Measurements from ENCODE around the gene PARVG.
A peak's percentile ranks its signal among the peaks of the same experiment; 100 is the strongest.

Gene PARVG

DNA sequence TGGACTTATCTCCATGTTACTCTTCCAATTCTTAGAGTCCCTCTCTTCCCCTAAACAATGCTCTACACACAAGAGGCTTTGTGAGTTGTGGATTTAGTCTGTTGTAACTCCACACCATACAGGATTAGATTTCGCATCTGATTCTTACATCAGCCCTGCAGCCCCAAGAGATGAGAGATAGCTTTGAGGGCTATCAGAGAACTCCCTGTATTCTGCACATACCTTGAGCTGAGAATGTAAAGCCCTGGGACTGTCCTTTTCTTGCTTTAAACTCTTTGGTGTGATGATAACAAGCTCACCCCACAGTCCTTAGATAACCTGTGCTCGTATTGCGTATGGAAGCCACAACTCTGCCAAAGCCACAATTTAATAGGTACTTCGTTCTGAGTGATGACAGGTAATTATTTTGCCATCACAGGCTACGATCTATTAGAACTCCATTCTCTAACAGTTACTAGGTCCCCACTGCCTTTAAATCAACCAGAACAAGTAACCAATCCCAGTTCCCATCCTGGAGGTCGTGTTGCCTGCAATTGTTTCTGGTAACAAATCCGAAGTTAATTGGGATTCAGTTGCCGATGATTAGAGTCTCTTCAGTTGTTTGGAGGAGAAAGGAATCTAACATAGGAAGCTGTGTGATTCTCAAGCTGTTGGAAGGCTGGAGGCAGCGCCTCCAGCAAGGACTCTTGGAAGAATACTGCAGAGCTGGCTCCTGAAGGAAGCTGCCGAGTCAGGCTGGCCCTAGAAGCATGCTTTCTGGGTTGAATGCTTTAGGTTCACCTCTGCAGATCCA lies 1.3 kb upstream of the PARVG start:
- peak overlapping the region; percentile 49 for H3K4me3 ChIP-seq
- H3K9ac ChIP-seq (ENCODE audit: insufficient read length): peak overlapping the region; percentile 51
- H3K36me3 ChIP-seq (ENCODE audit: insufficient read depth, low read length): no peaks in the 10 kb centered on the region
- no peak for DNase-seq (ENCODE audit: low read depth, low spot score)
- TF ChIP-seq FOXP2 (optimal IDR thresholded peaks at IDR 0.05; ENCODE audit: control extremely low read depth, extremely low read length, insufficient read depth): no peak
- no peak for TF ChIP-seq EZH2 (IDR thresholded peaks at IDR 0.05)
- TF ChIP-seq POLR2AphosphoS5 (IDR thresholded peaks at IDR 0.05; ENCODE audit: borderline replicate concordance, low read depth, low read length): no peak
- no peaks in the 10 kb centered on the region for H3K9me3 ChIP-seq (ENCODE audit: low read depth, low read length)
- H3K27ac ChIP-seq: peak overlapping the region; percentile 86

DNA sequence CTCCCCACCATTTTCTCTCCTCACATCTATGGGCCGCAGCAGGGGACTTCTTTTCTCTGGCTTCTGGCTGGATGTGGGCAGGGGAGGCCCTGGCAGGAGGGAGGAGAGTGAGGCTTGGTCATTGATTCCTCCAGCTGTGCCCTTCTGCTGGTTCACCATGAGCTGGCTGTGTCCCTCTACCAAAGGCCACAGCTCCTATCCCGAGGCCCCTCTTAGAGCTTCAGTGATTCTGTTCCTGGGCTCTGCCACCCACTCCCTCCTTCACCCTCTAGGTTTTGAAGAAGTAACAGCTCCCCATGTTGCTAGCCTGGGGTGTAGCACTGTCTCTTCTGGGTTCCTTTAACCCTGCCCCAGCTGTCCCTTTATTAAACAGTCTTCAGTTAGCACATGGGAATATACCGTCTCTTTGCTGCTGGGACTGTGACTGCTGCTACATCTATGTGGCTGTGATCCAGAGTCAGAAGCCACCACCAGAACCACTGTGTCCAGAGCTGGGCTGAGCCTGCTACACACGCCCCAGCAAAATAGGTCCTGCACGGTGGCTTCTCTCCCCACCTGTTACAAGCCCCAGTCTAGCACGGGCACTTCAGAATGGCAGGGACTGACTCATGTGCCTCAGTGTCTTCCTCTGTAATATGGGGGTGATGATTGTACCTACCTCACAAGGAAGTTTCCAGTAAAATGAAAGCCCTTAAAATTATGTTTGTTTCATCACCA lies 578 bp upstream of the PARVG start:
- Histone ChIP-seq H3K4me3 (peak overlapping the region; percentile 49), H3K9me3 (ENCODE audit: low read depth, low read length) (no peaks in the 10 kb centered on the region), H3K27ac (peak overlapping the region; percentile 86), H3K36me3 (ENCODE audit: insufficient read depth, low read length) (no peaks in the 10 kb centered on the region), H3K9ac (ENCODE audit: insufficient read length) (peak overlapping the region; percentile 51)
- TF ChIP-seq POLR2AphosphoS5 (IDR thresholded peaks at IDR 0.05; ENCODE audit: borderline replicate concordance, low read depth, low read length): no peak
- no peak for TF ChIP-seq EZH2 (IDR thresholded peaks at IDR 0.05)
- no peak for TF ChIP-seq FOXP2 (optimal IDR thresholded peaks at IDR 0.05; ENCODE audit: control extremely low read depth, extremely low read length, insufficient read depth)
- DNase-seq (ENCODE audit: low read depth, low spot score): no peak

DNA sequence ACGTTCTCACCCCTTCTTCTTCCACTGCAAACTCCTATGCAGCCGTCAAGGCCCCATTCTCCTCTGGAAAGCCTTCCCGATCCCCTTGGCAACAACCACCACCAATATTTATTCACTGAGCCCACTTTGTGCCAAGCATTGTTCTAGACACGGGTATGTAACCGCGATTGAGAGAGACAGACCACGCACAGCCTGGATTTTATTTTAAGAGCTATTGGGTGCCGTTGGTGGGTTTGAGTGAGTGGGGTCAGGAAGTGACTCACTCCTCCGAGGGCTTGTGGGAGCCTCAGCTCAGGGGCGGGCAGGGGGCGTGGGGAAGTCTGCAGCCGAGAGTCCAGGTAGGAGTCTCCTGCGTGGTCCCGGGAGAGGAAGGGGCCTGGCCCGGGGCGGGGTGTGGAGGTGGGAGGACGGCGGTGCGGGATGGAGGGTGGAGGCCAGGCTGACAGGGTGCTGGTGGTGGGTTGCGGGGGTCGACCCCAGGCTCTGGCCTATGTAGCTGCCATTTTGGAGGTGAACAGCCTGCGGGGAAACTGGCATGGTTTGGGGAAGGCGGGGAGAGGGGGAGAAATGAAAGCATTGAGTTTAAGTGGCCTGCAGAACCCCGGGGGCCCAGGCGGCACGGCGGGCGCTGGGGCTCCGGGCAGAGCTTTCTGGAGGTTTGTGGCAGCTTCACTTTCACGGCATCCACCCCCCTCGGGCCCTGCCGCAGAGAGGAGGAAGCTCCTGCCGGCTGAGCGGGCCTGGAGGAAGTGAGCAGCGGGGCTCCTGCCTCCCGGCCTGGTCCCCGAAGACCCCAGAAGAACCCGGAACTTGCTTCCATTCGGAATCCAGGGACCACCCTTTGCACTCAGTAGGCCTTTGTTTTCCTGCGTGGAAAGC lies 547 bp downstream of the PARVG start:
- Histone ChIP-seq H3K4me3 (peak overlapping the region; percentile 54; the same call in 1 of the 2 replicates), H3K9me3 (ENCODE audit: low read depth, low read length) (no peaks in the 10 kb centered on the region), H3K27ac (peak overlapping the region; percentile 59), H3K9ac (ENCODE audit: insufficient read length) (peak overlapping the region; percentile 53), H3K36me3 (ENCODE audit: insufficient read depth, low read length) (no peaks in the 10 kb centered on the region)
- TF ChIP-seq FOXP2 (optimal IDR thresholded peaks at IDR 0.05; ENCODE audit: control extremely low read depth, extremely low read length, insufficient read depth) (no peak), POLR2AphosphoS5 (IDR thresholded peaks at IDR 0.05; ENCODE audit: borderline replicate concordance, low read depth, low read length) (no peak), EZH2 (IDR thresholded peaks at IDR 0.05) (no peak)
- DNase-seq (ENCODE audit: low read depth, low spot score): no peak

DNA sequence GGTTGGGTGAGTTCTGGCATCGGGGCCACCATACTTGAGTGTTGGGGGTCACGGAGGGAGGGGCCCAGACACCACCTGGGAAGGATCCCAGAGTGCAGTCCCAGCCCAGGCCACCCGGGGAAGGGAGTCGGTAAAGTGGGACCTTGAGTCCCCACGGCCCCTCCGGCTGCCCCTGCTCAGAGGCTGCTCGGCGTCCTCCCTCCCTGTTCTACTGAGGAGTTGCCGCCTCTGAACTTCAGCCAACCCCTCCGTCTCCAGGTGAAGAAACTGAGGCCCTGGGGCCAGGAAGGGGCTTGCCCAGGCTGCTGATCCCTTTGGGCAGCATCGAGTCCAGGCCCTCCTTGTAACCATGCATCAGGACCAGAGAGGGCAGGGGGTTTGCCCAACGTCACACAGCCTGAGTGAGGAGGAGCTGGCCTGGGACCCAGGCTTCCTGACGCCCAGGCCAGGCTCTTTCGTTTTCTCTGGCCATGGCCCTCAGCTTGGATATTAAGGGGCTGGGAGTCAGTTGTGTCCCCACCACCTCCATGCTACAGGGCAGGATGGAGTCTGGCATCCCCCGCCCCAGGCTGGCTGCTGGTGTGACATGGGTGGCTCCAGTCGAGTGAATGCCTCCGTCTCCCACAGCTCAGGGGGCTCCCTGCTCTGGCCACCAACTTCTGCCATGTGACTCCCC lies 1.3 kb downstream of the PARVG start:
- peak overlapping the region; percentile 53 for H3K9ac ChIP-seq (ENCODE audit: insufficient read length)
- no peak for DNase-seq (ENCODE audit: low read depth, low spot score)
- no peaks in the 10 kb centered on the region for H3K9me3 ChIP-seq (ENCODE audit: low read depth, low read length)
- H3K4me3 ChIP-seq: peak overlapping the region; percentile 54; the same call in 1 of the 2 replicates
- no peaks in the 10 kb centered on the region for H3K36me3 ChIP-seq (ENCODE audit: insufficient read depth, low read length)
- no peak for TF ChIP-seq POLR2AphosphoS5 (IDR thresholded peaks at IDR 0.05; ENCODE audit: borderline replicate concordance, low read depth, low read length)
- TF ChIP-seq EZH2 (IDR thresholded peaks at IDR 0.05): no peak
- TF ChIP-seq FOXP2 (optimal IDR thresholded peaks at IDR 0.05; ENCODE audit: control extremely low read depth, extremely low read length, insufficient read depth): no peak
- H3K27ac ChIP-seq: peak overlapping the region; percentile 59

DNA sequence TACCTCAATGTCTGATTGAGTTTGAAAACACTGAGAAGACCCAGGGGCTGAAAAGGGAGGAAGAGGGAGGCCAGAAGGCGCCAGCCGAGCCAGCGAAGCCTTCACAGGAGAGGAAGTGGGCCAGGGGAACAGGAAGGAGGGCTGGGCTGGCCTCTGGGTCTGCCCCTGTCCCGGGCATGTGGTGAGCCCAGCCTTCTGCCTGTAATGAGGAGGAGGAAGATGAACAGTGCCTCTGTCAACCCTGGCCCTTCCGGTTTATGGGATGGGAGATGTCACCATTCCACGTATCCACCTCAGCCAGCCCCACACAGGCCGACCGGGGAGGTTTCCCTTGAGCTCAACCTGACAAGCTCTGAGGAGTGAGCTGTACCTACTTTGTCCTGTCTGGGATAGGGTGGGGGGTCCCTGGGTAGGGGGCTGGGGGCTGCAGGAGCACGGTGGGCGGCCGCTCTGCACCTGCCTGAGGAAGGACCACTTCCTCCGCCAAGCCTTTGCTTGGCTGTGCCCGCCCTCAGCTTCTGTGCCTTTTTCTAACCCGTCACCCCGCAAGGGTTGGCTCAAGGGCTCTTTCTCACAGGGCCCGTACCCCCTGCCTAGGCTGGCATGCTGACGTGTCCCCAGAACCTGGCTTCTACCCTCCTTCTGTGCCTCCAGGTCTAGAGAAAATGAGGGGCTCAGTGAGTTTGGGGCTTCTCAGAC lies 2.0 kb downstream of the PARVG start:
- Histone ChIP-seq H3K27ac (no peak overlapping the region), H3K9me3 (ENCODE audit: low read depth, low read length) (no peaks in the 10 kb centered on the region), H3K9ac (ENCODE audit: insufficient read length) (no peak overlapping the region), H3K36me3 (ENCODE audit: insufficient read depth, low read length) (no peaks in the 10 kb centered on the region), H3K4me3 (no peak overlapping the region)
- no peak for DNase-seq (ENCODE audit: low read depth, low spot score)
- no peak for TF ChIP-seq POLR2AphosphoS5 (IDR thresholded peaks at IDR 0.05; ENCODE audit: borderline replicate concordance, low read depth, low read length)
- TF ChIP-seq EZH2 (IDR thresholded peaks at IDR 0.05): no peak
- no peak for TF ChIP-seq FOXP2 (optimal IDR thresholded peaks at IDR 0.05; ENCODE audit: control extremely low read depth, extremely low read length, insufficient read depth)

DNA sequence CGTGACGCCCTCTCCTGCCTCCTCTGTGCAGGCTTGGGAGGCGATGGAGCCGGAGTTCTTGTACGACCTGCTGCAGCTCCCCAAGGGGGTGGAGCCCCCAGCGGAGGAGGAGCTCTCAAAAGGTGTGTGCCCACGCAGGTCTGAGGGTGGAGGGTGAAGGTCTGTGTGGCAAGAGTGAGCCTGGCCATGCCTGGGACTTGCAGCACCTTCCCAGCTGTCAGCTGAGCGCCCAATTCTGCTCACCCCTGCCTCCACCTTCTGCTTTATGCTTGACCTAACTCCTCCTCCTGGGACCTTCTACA lies 2.5 kb downstream of the PARVG start:
- H3K9ac ChIP-seq (ENCODE audit: insufficient read length): no peak overlapping the region
- H3K36me3 ChIP-seq (ENCODE audit: insufficient read depth, low read length): no peaks in the 10 kb centered on the region
- no peak for DNase-seq (ENCODE audit: low read depth, low spot score)
- no peaks in the 10 kb centered on the region for H3K9me3 ChIP-seq (ENCODE audit: low read depth, low read length)
- H3K4me3 ChIP-seq: no peak overlapping the region
- TF ChIP-seq FOXP2 (optimal IDR thresholded peaks at IDR 0.05; ENCODE audit: control extremely low read depth, extremely low read length, insufficient read depth): no peak
- H3K27ac ChIP-seq: no peak overlapping the region

DNA sequence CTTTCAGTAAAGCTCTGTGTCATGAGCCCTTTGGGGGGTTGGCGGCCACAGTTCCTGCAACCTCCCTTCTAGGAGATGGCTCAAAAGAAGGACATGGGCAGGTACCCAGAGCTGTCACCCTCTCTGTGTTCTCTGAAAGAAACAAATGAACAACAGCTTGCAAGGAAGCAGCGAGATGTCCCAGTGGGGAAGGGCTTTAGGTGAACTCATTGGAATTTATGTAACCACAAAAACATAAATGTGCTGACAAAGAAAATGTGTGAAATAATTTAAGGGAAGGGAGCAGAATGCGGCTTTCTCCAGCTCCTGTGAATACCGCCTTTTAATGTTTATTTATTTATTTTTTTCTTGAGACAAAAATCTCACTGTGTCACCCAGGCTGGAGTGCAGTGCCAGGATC lies 3.3 kb downstream of the PARVG start:
- Histone ChIP-seq H3K27ac (peak overlapping the region; percentile 61; the same call in 1 of the 2 replicates), H3K9me3 (ENCODE audit: low read depth, low read length) (no peaks in the 10 kb centered on the region), H3K36me3 (ENCODE audit: insufficient read depth, low read length) (no peaks in the 10 kb centered on the region), H3K9ac (ENCODE audit: insufficient read length) (no peak overlapping the region), H3K4me3 (0 out of 2 replicates have a peak overlapping the region, but pooled peaks have one; percentile 38)
- TF ChIP-seq FOXP2 (optimal IDR thresholded peaks at IDR 0.05; ENCODE audit: control extremely low read depth, extremely low read length, insufficient read depth): no peak
- TF ChIP-seq EZH2 (IDR thresholded peaks at IDR 0.05): no peak
- no peak for TF ChIP-seq POLR2AphosphoS5 (IDR thresholded peaks at IDR 0.05; ENCODE audit: borderline replicate concordance, low read depth, low read length)
- DNase-seq (ENCODE audit: low read depth, low spot score): peak; percentile 37

Measured in SK-N-MC (cell line).